ENCODE data around the gene AKNAD1.

Gene AKNAD1

GRCh38 chr1:108780937-108781574, 75.8 kb downstream of the AKNAD1 start:
- DNase-seq, result no peak

GRCh38 chr1:108779455-108779854, 77.4 kb downstream of the AKNAD1 start:
- no peak for DNase-seq

GRCh38 chr1:108777839-108778238, 79.1 kb downstream of the AKNAD1 start:
- DNase-seq, result no peak

- DNase-seq, result no peak
These were observed 89.2 kb downstream of the AKNAD1 start for GRCh38 chr1:108767708-108768107.

GRCh38 chr1:108767115-108767514, 89.8 kb downstream of the AKNAD1 start:
- no peak for DNase-seq
